Stimulated activated CD8-positive, alpha-beta memory T cell treated with anti-CD3 and anti-CD28 coated beads, Interleukin-4, amount 100 ng/mL, for 48 hours (primary cell): ENCODE data around the gene MST1.
"Not testable (repeated sequence)": the region's sequence is repeated elsewhere in the genome, so short reads cannot be mapped to it uniquely, and the experiment has no call there.

Experiments used
- DNase-seq: peaks from one replicate; pipeline ENCODE4 v3.0.0-alpha.2; 2020

Gene MST1

GRCh38 chr3:49700453-49701128, 11.3 kb upstream of the MST1 start:
- no peak for DNase-seq

GRCh38 chr3:49700014-49700413, 10.7 kb upstream of the MST1 start:
- DNase-seq = no peak

- DNase-seq = no peak
Measured at GRCh38 chr3:49699281-49699979, 10.2 kb upstream of the MST1 start.

GRCh38 chr3:49695350-49696015, 6.2 kb upstream of the MST1 start:
- not testable (repeated sequence) for DNase-seq

GRCh38 chr3:49694409-49695070, 5.3 kb upstream of the MST1 start:
- not testable (repeated sequence) for DNase-seq

- not testable (repeated sequence) for DNase-seq
Measured at GRCh38 chr3:49691481-49691880, 2.2 kb upstream of the MST1 start.

GRCh38 chr3:49690856-49691255, 1.6 kb upstream of the MST1 start:
- not testable (repeated sequence) for DNase-seq

- not testable (repeated sequence) for DNase-seq
Measured at GRCh38 chr3:49689908-49690624, 792 bp upstream of the MST1 start.

GRCh38 chr3:49688338-49689045, 782 bp downstream of the MST1 start:
- DNase-seq = peak; percentile 35

GRCh38 chr3:49687424-49687795, 1.9 kb downstream of the MST1 start:
- DNase-seq = not testable (repeated sequence)

GRCh38 chr3:49686769-49687423, 2.4 kb downstream of the MST1 start:
- peak; percentile 76 for DNase-seq

GRCh38 chr3:49686346-49686745, 2.9 kb downstream of the MST1 start:
- peak; percentile 49 for DNase-seq

GRCh38 chr3:49685846-49686245, 3.4 kb downstream of the MST1 start:
- not testable (repeated sequence) for DNase-seq

- not testable (repeated sequence) for DNase-seq
Measured at GRCh38 chr3:49685103-49685502, 4.2 kb downstream of the MST1 start.

GRCh38 chr3:49684453-49684852, 4.8 kb downstream of the MST1 start:
- not testable (repeated sequence) for DNase-seq

- DNase-seq = no peak
Measured at GRCh38 chr3:49683162-49683561, 6.1 kb downstream of the MST1 start.

GRCh38 chr3:49681543-49681942, 7.7 kb downstream of the MST1 start:
- no peak for DNase-seq

GRCh38 chr3:49681232-49681522, 8.1 kb downstream of the MST1 start:
- no peak for DNase-seq

- DNase-seq = no peak
Measured at GRCh38 chr3:49680493-49681231, 8.6 kb downstream of the MST1 start.

GRCh38 chr3:49675912-49676311, 13.4 kb downstream of the MST1 start:
- no peak for DNase-seq

- peak; percentile 51 for DNase-seq
Measured at GRCh38 chr3:49674497-49674983, 14.7 kb downstream of the MST1 start.
